Skin epidermis (tissue), 12 donors: ENCODE data around the gene TSPAN17.
A peak's percentile ranks its signal among the peaks of the same experiment; 100 is the strongest.

ENCODE experiments used
- H3K27ac ChIP-seq, 21 experiments: fragments of 200-600 bp; sonication (generic) in 11 of 21; one replicate each; pipeline ENCODE4 v1.5.0; 2020; ENCODE audit warnings: mild to moderate bottlenecking in 3 of 21, inconsistent platforms in 2 of 21, moderate library complexity in 2 of 21
- H3K4me3 ChIP-seq, 7 experiments: fragments of 200-600 bp; sonication (generic) in 2 of 7; one replicate each; pipeline ENCODE4 v1.5.0; 2020; ENCODE audit warnings: inconsistent platforms in 2 of 7, mild to moderate bottlenecking in 2 of 7, moderate library complexity in 1 of 7

Gene TSPAN17

DNA sequence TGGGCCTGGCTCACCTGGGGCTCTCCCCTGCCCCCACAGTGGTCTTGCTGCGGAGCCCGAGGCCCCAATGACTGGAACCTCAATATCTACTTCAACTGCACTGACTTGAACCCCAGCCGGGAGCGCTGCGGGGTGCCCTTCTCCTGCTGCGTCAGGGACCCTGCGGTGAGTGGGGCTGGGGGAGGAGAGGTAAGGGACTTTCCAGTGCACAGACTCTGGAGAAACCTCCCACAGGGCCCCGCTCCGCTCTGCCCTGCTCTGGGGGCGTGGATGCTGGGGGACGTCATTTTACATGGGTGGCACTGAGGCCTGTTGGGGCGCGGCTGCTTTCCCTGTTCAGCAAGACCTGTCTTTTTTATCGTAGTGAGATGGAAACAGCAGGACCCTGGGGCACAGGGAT lies 7.6 kb downstream of the TSPAN17 start:
- H3K27ac ChIP-seq, result peak overlapping the region in 2 of 21 experiments; percentile 18 to 65
- no peak overlapping the region for H3K4me3 ChIP-seq

DNA sequence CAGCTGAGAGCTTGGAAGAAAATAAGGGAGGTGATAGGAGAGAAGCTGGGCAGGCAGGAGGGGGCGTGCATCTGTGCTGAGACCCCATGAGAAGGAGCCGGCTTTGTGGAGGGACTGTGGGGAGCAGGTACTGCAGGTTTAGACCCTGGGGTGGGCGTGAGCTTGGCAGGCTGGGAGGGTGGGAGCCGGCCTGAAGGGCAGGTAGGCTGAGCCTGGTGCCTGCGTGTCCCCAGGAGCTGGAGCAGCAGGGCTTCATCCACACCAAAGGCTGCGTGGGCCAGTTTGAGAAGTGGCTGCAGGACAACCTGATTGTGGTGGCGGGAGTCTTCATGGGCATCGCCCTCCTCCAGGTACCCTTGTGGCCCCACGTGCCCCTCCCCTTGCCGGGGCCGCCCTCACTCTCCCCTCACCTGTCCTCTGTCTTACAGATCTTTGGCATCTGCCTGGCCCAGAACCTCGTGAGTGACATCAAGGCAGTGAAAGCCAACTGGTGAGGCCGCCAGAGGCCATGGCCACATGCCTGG lies 9.2 kb downstream of the TSPAN17 start:
- no peak overlapping the region for H3K4me3 ChIP-seq

DNA sequence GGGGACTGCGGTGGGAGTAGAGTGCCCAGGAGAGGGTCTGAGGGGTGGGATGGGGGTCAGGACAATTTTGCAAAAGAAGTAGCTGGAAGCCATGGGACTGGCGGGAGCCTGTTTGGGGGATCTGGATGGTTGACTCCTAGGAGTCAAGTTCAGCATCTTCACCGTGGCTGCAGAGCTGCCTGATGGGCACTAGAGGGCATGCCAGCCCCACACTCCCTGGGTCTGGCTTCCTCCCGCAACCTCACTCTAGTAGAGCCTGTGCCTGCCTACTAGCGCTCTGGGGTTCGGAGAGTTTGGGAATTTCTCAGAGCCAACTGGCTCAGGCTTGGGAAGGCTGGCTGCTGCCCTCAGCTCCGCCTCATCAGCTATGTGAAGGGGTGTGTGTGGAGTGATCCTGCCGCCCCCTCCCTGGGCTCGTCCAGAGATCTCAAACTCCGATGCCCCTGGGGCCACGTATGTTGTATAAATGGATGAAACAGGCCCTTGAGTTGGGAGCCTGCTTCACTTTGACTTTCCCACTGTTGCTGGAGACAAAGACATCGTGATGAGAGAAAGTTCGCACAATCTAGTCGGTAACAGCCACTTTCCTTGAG lies 10.8 kb downstream of the TSPAN17 start:
- Histone ChIP-seq H3K4me3 (no peak overlapping the region), H3K27ac (no peak overlapping the region)

More for the DNA sequence above, 9.2 kb downstream of the TSPAN17 start:
- H3K27ac ChIP-seq, result no peak overlapping the region

DNA sequence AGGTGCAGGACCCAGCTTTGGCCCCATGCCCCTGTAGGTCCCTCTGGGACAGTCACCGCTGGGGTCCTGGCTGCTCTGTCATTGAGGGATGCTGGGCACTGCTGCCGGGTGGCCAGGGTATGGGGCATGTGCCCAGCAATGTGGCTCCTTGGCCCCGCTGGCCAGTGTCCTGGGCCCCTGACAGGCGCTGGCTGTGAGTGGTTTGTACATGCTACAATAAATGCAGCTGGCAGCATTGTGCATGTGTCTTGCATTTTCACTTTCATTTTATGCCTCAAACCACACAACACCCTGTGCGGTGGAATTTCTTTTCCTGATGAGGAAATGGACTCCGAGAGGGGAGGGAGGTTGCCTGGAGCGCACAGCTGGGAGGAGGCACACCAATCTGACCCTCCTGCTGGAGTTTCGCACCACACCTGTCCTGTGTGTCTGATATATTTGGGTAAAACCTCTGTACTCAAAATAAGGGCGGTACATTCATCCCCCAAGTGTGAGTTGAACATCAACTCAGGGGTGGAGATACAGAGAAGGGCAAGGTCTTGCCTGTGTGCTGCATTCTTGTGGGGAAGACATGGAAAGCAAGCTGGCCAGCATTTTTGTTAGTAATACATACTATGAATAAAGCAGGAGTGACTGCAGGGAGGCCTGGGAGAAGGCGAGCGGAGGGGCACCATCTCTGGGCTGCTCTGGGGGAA lies 11.7 kb downstream of the TSPAN17 start:
- Histone ChIP-seq H3K27ac (peak overlapping the region in 4 of 21 experiments; percentile 3 to 40 (median 16)), H3K4me3 (peak overlapping the region in 1 of 7 experiments; percentile 7)

DNA sequence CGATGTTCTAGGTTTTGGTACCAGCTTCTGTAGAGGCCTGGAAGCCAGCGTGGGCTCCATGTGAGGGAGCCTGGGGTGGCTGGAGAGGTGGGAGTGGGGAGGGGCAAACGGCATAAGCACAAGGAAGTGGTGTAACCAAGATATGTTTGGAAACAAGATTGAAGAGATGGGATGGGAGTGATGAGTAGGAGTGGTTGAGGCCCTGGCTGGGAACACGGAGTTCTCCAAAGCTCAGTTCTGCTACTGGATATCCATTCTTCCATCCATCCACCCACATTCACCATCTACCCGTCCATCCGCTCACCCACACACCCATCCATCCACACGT lies 12.2 kb downstream of the TSPAN17 start:
- peak overlapping the region in 2 of 21 experiments; percentile 17 to 40 for H3K27ac ChIP-seq

DNA sequence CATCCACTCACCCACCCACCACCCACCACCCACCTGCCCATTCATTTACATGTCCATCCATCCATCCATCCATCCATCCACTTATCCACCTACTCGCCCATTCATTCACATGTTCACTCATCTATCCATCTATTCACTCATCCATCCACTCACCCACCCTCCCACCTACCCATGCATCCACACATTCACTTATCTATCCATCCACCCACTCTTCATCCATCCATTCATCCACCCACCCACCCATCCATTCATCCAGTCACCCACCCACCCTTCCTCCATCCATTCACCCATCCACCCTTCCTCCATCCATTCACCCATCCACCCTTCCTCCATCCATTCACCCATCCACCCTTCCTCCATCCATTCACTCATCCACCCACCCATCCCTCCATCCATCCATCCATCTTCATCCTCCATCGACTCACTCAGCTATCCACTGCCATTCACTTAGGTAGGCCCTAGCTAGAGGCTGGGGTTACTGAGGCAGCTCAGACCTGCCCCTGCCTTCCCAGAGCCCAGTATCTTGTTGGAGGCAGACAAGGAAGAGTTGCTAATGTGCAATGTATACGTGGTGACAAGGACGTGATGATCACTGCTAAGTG lies 12.7 kb downstream of the TSPAN17 start:
- Histone ChIP-seq H3K27ac (no peak overlapping the region), H3K4me3 (no peak overlapping the region)

More for the DNA sequence above, 12.2 kb downstream of the TSPAN17 start:
- H3K4me3 ChIP-seq, result no peak overlapping the region

DNA sequence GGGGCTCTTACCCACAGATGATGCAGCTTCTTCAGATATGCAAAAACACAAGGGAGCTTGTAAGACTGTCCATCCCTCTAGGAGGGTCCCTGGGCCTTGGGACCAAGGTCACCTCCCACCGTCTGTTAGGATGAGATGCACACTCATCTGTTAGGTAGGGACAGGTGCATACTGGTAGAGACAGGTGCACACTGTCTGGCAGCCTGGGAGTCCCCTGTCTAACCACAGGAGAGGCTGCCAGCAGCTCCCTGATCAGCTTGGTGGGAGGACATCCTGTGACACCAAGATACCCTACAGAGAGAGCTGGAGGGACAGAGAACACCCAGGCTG lies 13.2 kb downstream of the TSPAN17 start:
- H3K4me3 ChIP-seq, result no peak overlapping the region
- no peak overlapping the region for H3K27ac ChIP-seq

DNA sequence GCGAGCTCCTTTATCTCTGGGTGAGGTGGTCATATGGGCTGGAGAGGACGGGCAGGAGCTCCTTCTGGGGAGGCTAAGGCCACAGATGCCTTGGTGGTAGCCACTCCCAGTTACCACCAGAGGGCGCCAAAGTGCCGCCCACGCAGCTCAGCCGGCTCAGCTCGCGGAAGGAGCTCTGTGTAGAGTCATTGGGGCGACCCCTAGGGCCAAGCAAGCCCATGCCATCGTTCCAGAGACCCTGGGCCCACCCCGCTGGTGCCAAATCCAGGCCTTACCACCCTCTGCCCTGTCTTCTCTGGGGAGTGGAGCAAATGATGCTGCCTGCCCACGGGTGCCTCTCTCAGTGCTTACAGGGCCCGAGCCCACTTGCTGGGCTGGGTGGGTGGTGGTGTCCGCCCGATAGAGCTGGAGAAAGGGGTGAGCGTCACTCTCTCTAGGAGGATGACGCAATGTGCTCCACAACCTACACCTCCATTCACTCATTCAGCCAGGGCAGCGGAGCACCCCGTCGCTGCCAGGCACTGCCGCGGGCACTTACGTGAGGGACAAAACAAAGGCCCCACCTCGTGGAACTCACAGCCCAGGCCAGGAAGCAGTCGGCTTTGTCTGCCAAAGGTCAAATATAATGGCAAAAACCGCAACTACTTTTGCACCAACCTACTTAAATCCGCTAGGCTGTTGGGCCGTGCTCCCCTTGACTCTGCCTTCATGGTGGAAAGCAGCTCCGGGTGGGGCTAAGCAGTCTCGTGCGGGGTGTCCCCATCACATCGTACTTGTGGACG lies 13.8 kb downstream of the TSPAN17 start:
- Histone ChIP-seq H3K27ac (no peak overlapping the region), H3K4me3 (no peak overlapping the region)

DNA sequence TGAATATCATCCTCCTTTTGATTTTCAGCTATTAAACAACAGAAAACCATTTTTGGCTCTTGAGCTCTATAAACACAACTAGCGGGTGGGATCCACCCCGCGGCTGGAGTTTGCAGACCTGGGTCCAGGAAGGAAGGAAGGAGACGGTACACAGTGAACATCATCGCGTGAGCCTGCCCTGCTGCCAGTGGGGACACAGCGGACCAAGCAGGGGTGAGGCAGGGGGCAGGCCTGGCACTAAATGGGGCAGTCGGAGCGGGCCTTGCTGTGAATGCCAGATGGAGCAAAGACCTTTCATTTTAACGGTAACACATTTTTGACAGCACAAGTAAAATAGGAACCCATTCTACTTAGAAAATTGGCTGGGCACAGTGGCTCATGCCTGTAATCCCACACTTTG lies 14.4 kb downstream of the TSPAN17 start:
- Histone ChIP-seq H3K4me3 (no peak overlapping the region), H3K27ac (no peak overlapping the region)

DNA sequence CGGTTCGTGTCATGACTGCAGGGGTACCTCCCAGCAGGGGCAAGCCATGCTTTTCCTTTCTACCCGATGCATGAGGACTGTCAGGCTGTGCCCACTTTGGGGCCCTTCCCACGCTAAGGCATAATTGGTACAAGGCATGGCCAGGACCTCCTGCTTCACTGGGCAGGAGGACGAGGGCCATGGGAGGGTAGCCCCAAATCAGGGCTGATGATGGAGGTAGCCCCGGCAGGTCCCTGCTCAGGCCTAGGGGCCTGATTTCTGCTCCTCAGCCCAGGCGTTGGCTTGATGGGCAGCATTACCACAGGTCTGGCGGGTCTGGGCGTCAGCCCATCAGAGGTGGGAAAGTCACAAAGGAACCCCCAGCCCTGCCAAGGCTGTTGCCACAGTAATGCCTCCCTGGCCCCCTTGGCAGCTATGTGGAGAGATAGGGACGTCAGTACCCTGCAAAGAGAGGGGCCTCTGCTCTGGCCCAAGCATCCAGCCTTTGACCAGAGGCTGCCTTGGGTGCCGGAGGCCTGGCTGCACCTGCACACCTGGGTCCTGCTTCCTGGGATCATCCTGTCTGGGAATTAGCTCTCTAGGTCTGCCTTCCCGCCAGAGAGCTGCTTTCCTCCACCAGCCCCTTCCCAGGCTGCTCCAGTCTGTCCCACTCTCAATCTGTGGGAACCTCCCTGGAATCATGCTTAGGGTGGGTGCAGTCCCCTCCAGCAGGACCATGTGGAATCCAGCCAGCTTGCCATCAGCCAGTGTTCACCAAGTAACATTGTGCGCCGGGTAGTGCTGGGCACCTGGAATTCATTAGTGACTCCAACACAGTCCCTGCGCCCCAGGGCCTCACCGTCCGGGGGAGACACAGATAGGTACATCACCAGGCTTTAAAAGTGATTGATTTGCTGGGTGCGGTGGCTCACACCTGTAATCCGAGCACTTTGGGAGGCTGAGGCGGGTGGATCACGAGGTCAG lies 15.4 kb downstream of the TSPAN17 start:
- no peak overlapping the region for H3K4me3 ChIP-seq
- no peak overlapping the region for H3K27ac ChIP-seq

DNA sequence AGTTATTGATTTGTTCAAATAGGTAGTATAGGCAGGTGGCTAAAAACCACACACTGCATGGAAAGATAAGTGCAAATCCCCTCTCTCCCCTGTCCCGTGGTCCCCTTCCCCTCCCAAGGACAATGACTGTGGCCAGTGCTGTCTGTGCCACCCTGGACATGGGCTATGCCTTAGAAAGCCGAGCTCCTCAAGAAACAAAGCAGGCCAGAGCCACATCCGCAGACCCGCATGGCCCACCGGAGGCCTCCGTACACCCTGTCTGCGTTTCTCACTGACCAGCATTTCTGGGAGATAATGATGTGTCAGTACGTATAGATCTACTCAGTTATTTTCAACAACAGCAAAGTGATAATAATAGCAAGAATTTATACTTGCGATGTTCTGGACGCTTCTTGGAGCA lies 16.3 kb downstream of the TSPAN17 start:
- Histone ChIP-seq H3K4me3 (no peak overlapping the region), H3K27ac (no peak overlapping the region)

DNA sequence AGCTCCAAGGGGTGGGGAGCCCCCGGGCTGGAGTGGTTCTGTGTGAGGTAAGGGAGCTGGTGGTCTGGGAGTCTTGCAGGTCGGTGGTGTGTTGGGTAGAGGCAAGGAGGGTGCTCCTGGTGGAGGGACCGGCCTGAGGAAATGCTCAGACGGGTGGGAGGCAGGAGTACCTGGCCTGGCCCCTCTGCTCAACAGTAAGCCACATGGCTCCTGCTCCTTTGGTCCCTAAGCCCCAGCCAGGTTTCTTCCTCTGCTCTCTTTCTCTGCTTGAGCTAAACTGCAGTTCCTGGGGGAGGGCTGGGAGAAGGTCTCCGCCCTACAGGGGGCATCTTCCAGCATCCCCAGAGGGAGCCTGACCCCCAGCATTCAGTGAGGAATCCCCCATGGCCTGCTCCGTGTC lies 17.2 kb downstream of the TSPAN17 start:
- no peak overlapping the region for H3K27ac ChIP-seq
- no peak overlapping the region for H3K4me3 ChIP-seq

DNA sequence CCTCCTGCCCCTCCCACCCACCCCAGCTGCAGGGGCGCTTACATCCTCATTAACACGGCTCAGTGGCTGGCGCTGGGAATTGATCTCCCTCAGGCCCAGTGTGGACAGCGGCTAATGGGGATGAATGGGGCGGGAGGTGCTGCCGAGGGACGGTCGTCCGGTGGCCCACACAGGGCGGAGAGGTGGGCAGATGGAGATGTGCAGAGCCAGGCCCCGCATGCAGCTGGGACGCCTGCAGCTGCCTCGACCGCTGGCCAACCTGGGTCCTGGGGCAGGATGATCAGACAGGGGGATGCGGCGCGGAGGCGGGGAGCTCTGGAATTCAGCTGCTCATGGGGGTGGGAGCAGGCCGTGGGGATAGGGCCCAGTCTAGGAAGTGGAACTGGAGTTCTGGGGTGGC lies 17.6 kb downstream of the TSPAN17 start:
- H3K27ac ChIP-seq, result no peak overlapping the region
- H3K4me3 ChIP-seq, result no peak overlapping the region

DNA sequence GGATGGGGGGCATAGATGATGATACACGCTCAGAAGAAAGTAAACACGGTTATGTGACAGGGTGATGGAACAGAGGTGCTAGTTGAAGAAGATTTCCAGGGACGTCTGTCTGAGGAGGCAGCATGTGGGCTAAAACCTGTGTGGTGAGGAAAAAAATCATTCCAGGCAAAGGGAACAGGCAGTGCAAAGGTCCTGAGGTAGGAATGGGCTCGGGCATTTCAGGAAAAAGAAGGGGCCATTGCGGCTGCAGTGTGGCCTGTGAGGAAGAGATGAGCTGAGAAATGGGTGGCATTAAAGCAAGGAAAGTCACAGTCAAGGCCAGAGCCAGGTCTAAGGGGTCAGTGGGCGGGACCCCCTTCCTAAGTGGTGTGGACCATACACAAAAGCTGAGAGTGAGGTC lies 18.2 kb downstream of the TSPAN17 start:
- Histone ChIP-seq H3K27ac (no peak overlapping the region), H3K4me3 (no peak overlapping the region)

DNA sequence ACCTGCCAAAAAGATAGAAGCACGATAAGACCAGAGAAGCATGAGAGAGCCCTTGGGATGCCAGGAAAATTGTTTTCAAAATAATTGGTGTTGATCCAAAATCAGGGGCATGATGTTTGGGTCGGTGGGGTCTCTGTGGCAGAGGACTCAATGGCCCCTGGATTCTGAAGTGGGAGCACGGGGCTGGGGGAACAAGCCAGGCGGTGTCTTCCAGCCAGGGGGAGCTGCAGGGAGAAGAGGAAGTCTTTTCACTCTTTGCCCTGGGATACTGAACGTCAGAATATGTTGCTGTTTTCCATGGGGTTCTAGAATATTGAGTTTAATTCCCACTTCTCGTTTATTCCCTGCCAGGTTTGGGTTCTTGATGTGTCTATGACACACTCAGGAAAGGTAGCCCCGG lies 20.4 kb downstream of the TSPAN17 start:
- H3K4me3 ChIP-seq, result no peak overlapping the region
- H3K27ac ChIP-seq, result no peak overlapping the region

DNA sequence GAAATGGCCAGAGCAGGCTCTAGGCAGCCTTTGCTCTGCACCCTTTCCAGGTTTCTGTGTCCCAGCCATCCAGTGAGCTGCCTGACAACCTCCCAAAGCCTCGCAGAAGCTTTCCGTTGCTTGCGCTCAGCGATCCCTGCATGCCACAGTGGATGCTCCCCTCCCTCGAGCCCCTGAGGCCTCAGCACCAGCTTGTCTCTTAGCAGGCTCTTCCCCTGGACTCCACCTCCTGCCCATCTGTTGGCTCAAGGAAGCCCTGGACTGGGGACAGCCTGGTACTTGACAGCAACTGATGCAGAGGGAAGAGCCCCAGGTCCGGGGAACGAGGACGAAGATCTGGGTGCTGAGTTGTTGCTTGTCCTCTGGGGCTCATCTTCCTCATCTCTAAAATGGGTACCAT lies 23.2 kb downstream of the TSPAN17 start:
- no peak overlapping the region for H3K4me3 ChIP-seq
- no peak overlapping the region for H3K27ac ChIP-seq

DNA sequence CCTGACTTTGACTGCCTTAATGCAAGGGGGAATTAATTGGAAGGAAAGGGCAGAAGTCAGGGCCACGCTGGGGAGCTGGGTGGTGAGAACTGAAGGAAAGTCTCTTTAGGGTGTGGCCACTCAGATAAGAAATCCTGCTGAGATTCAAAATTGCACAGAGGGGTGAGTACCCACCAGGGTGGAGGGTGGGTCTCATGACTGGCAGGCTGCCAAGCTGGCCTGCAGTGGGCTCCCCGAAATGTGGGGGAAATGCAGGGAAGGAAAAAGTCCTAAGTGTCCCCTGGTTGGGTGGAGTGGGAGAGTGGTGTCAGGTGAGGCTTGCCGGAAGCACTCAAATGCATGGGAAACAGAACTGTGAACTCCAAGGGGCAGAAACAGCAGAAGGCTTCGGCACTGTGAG lies 24.1 kb downstream of the TSPAN17 start:
- no peak overlapping the region for H3K27ac ChIP-seq
- H3K4me3 ChIP-seq, result no peak overlapping the region

DNA sequence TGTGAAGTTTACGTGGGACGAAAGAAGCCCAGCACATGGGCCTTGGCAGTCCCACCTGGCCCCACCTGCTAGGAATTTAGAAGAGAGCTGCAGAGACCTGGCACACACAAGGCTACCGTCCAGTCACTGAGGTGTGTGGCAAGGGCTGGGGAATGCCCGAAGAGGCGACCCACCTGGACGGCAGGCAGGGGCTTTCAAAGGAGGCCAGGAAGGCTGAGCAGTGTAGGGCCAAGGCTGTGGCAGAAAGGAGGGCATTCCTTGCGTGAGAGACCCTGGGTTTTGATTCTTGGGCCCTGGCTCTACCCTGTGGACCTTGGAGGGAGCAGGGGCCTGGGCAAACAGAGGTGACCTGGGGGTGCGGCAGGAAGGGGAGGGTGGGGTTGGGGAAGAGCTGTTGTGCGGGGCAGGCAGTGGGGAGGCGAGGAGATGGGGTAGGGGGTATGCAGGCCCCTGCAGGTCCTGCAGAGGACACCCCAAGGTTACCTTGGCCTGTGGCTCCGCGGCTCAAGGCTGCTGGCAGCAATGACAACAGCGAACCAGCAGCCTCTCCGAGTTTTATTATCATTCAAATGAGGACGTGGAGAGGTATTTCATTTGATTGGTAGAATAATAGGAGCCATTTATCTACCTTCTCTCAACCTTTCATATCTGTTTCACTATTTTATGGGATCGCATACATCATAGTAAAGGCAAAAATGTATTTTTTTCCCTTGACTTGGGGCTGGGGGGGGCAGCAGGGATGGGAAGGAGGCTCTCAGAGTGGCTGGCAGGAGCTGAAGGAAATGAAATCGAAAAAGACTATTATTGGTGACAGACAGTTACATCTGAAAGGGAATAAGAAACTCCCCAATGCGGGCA lies 24.8 kb downstream of the TSPAN17 start:
- Histone ChIP-seq H3K4me3 (no peak overlapping the region), H3K27ac (no peak overlapping the region)
